Measurements from ENCODE around the gene PPP4R1. TPM values are rescaled to one million over a fixed set of nuclear protein-coding genes. Genes with fewer than 3 reads are reported as not detected.
A peak's percentile ranks its signal among the peaks of the same experiment; 100 is the strongest.

PPP4R1 gene
- total and polyA plus RNA-seq, 2 of the 4 experiments (the other 2 are of a cell fraction): 80.6 to 123 TPM

- CTCF ChIA-PET: interaction anchor here (0.6 to 1.8 kb wide), 3 partner anchors 14 to 485 kb away, joined by 3 to 6 read pairs (median 4); no protein-coding TSS in a partner anchor
- H3K27ac ChIP-seq (ENCODE audit: insufficient read depth, low read length): no peak overlapping the region
- H2BK120ac ChIP-seq (ENCODE audit: low read depth, low read length): no peak overlapping the region; the same call in 1 of the 2 replicates
- H3K23ac ChIP-seq (ENCODE audit: low read depth, low read length): no peak overlapping the region
- H3K36me3 ChIP-seq (ENCODE audit: control insufficient read depth, insufficient read depth, low read length): no peaks in the 10 kb centered on the region
- H3K4me1 ChIP-seq (ENCODE audit: control insufficient read depth, insufficient read depth, low read length): peaks cover 12% of the 10 kb centered on the region
- intact Hi-C loops (cut with micrococcal nuclease) (no loop called here), dilution Hi-C loops (cut with HindIII; ENCODE audit: low sequenced_read_pairs, unreplicated experiment) (no loop called here), in situ Hi-C loops (cut with MboI; ENCODE audit: low sequenced_read_pairs) (no loop called here)
- H4K91ac ChIP-seq (ENCODE audit: insufficient read depth, low read depth, low read length): no peak overlapping the region
- POLR2A ChIA-PET (ENCODE audit: unreplicated experiment): no interaction called here
- H3K14ac ChIP-seq (replicated peaks; ENCODE audit: low read depth, low read length): no peak overlapping the region
- H3K4ac ChIP-seq (ENCODE audit: low read depth, low read length): no peak overlapping the region
- WGBS, 2 experiments (ENCODE audit: extremely low coverage in 2 of 2, insufficient read length in 1 of 2): no CpG with 5 or more reads among the region's 8 CpGs
- H4K20me1 ChIP-seq (ENCODE audit: insufficient read depth, low read length): peaks cover 4% of the 10 kb centered on the region; the same call in 1 of the 2 replicates
- DNase-seq (peak; percentile 36), ATAC-seq (ENCODE audit: low read depth) (no peak)
- peak overlapping the region; percentile 22; the same call in 1 of the 2 replicates for H3K18ac ChIP-seq (ENCODE audit: low read depth, low read length)
- no peak overlapping the region for H2AK5ac ChIP-seq (ENCODE audit: low read depth, low read length)
- H3K4me3 ChIP-seq (ENCODE audit: insufficient read depth, low read depth, low read length): no peak overlapping the region
- no peak overlapping the region for H3K9ac ChIP-seq (ENCODE audit: low read depth, low read length)
- H3K9me3 ChIP-seq (ENCODE audit: control insufficient read depth, insufficient read depth, low read length): no peaks in the 10 kb centered on the region
- peaks cover 13 to 16% of the 10 kb centered on the region in 2 experiments; a peak in 3 of 4 replicates for H3K79me1 ChIP-seq (ENCODE audit: low read depth in 1 of 2, low read length in 2 of 2)
- H2BK15ac ChIP-seq (ENCODE audit: low read depth, low read length): no peak overlapping the region
- peak overlapping the region; percentile 69 for H2BK5ac ChIP-seq (ENCODE audit: low read depth, low read length, poor library complexity, severe bottlenecking)
- H4K8ac ChIP-seq (ENCODE audit: low read depth in 2 of 2, low read length in 2 of 2): no peak overlapping the region
- H2AFZ ChIP-seq (replicated peaks; ENCODE audit: low read length, poor library complexity): no peak overlapping the region
- H3K27me3 ChIP-seq (ENCODE audit: control insufficient read depth, insufficient read depth, low read length): no peaks in the 10 kb centered on the region
- no peak overlapping the region for H2AK9ac ChIP-seq (replicated peaks; ENCODE audit: low read depth, low read length, poor library complexity)
- H2BK20ac ChIP-seq (ENCODE audit: low read depth, low read length): no peak overlapping the region
- no peak overlapping the region for H3K56ac ChIP-seq (ENCODE audit: extremely low read depth, insufficient read depth, low read length)
- peaks cover 7% of the 10 kb centered on the region; the same call in 1 of the 2 replicates for H3K9me1 ChIP-seq (ENCODE audit: insufficient read depth, low read length)
- peak overlapping the region; percentile 27; the same call in 1 of the 2 replicates for H3K4me2 ChIP-seq (ENCODE audit: low read depth, low read length)
- no peak overlapping the region for H4K5ac ChIP-seq (ENCODE audit: low read depth, low read length)
- TF ChIP-seq CEBPB (IDR thresholded peaks at IDR 0.05; ENCODE audit: low read depth, low read length): peak; percentile 83
- no peak for TF ChIP-seq POLR2A (IDR thresholded peaks at IDR 0.05; ENCODE audit: low read depth, low read length)
- no TSS peak for BruUV-seq (replicated peaks)
Observed at GRCh38 chr18:9619990-9620389, 5.6 kb upstream of the PPP4R1 start.
